K562 (cell line): ENCODE results near the gene SAMD9L. TPM values are rescaled to one million over a fixed set of nuclear protein-coding genes. Genes with fewer than 3 reads are reported as not detected.
A peak's percentile ranks its signal among the peaks of the same experiment; 100 is the strongest.

Experiments
- BRD9 ChIP-seq: fragments of 450-650 bp; IDR thresholded peaks from 2 replicates; pipeline ENCODE4 v1.6.1; 2018; ENCODE audit warnings: low read depth; ENCODE audit not compliant: partially characterized antibody
- CHD7 ChIP-seq: fragments of 200-600 bp; sonication (generic); IDR thresholded peaks from one replicate; pipeline ENCODE4 v1.6.1; 2012; ENCODE audit warnings: mild to moderate bottlenecking, low read depth, low read length, inconsistent platforms
- ESRRA ChIP-seq: fragments of 450-650 bp; IDR thresholded peaks from 2 replicates; pipeline ENCODE4 v1.6.1; 2014; ENCODE audit warnings: low read depth, mild to moderate bottlenecking, moderate library complexity, borderline replicate concordance
- ETS1 ChIP-seq: conservative IDR thresholded peaks from 2 replicates; pipeline ENCODE4 v1.6.1; 2011; ENCODE audit warnings: low read depth, mild to moderate bottlenecking, low read length; ENCODE audit not compliant: control insufficient read depth
- NCOA2 ChIP-seq, 2 experiments: fragments of 450-650 bp; IDR thresholded peaks; 2 replicates each; pipeline ENCODE4 v1.6.1; 2018; ENCODE audit warnings: mild to moderate bottlenecking in 2 of 2, moderate library complexity in 1 of 2; ENCODE audit not compliant: partially characterized antibody in 2 of 2
- POLR2A ChIP-seq: fragments of 450-650 bp; conservative IDR thresholded peaks from 2 replicates; pipeline ENCODE4 v1.6.1; 2016
- POLR2H ChIP-seq: IDR thresholded peaks from 2 replicates; pipeline ENCODE4 v1.6.1; 2016; ENCODE audit warnings: missing genetic modification characterization, low read depth, mild to moderate bottlenecking, control low read depth, missing compliant biosample characterization, moderate library complexity
- PPARD ChIP-seq: fragments of 250-450 bp; sonication (Bioruptor Pico); IDR thresholded peaks from 2 replicates; pipeline ENCODE4 v1.8.0; 2022; ENCODE audit warnings: inconsistent platforms, mild to moderate bottlenecking, moderate library complexity
- RBM15 ChIP-seq: fragments of 200-400 bp; formaldehyde crosslinking; IDR thresholded peaks from 2 replicates; pipeline ENCODE4 v1.6.1; 2018; ENCODE audit warnings: mild to moderate bottlenecking, low read length, moderate library complexity; ENCODE audit not compliant: insufficient read depth
- ZNF347 ChIP-seq: fragments of 450-650 bp; formaldehyde crosslinking; IDR thresholded peaks from 2 replicates; pipeline ENCODE4 v1.4.0; 2020; ENCODE audit warnings: low read depth, mild to moderate bottlenecking, moderate library complexity
- polyA plus RNA-seq, 8 experiments: library from polyadenylated mRNA; depleted of rRNA in 4 of 8; stranded (reverse) in 5 of 8; unstranded in 3 of 8; fragments of >200 nt; fragmentation: Nextera tagmentation in 2 of 8; fragmentation: Illumina TruSeq in 1 of 8; extraction: Ambion mirVana in 2 of 8; extraction: Trizol in 1 of 8; gene quantifications; 2 replicates each; pipeline versions ENCODE4 v1.2.1 to v1.2.3, GENCODE V29; 2011 to 2014; ENCODE audit warnings: inconsistent platforms in 1 of 8, missing spikeins in 1 of 8
- total RNA-seq, 7 experiments: library from RNA; depleted of rRNA in 6 of 7; stranded (reverse); fragments of >200 nt in 6 of 7; fragmentation: Illumina TruSeq in 2 of 7; extraction: Trizol in 2 of 7; gene quantifications; 2 replicates each; pipeline versions ENCODE4 v1.2.1 to v1.2.3, GENCODE V29; 2011 to 2021; ENCODE audit warnings: low replicate concordance in 1 of 7

The SAMD9L gene
- total and polyA plus RNA-seq, 9 of the 15 experiments (the other 6 are each of a cell fraction or from before 2014, with no cell fraction given), result 0.15 to 1.0 (median 0.48) TPM

- TF ChIP-seq CHD7 (no peak), NCOA2 (IDR thresholded peaks at IDR 0.05; ENCODE audit: partially characterized antibody in 2 of 2) (no peak), ESRRA (no peak), BRD9 (no peak), ZNF347 (CRISPR knock-in tag) (peak; percentile 84), PPARD (no peak), POLR2H (tag) (no peak), POLR2A (no peak), RBM15 (no peak), ETS1 (no peak)
Observed at GRCh38 chr7:93148727-93149126, 542 bp upstream of the SAMD9L start (continued).
